GM12878 (cell line): ENCODE measurements around the gene RACGAP1. TPM values are rescaled to one million over a fixed set of nuclear protein-coding genes. Genes with fewer than 3 reads are reported as not detected.

Experiments
- ATAC-seq: fragments of 200-7000 bp; cut with Tn5 transposase; 3 replicates; pipeline ENCODE4 v1.9.1; 2020; ENCODE audit warnings: mild to moderate bottlenecking, moderate library complexity
- BruUV-seq: library from RNA; stranded (reverse); fragments of 400-500 nt; replicated peaks from 2 replicates; lab custom pipeline; 2021; lab: Mats Ljungman, UMichigan
- CTCF ChIA-PET: fragments of 300-600 bp; sonication (Branson Sonifier 250); formaldehyde crosslinking; extraction: SDS; loops from one replicate; lab custom pipeline; 2021; ENCODE audit warnings: inconsistent platforms; lab: Yijun Ruan, JAX
- POLR2A ChIA-PET: fragments of 350-600 bp; formaldehyde crosslinking; extraction: SDS; loops from one replicate; lab custom pipeline; 2021; ENCODE audit warnings: inconsistent platforms; lab: Charles Lee
- RAD21 ChIA-PET: fragments of 300-600 bp; sonication (Branson Sonifier 250); formaldehyde crosslinking; loops from one replicate; lab custom pipeline; 2023; ENCODE audit warnings: antibody characterized with exemption; ENCODE audit not compliant: unreplicated experiment; lab: Charles Lee
- SMC1A ChIA-PET: fragments of 300-600 bp; sonication (Branson Sonifier 250); formaldehyde crosslinking; loops from one replicate; lab custom pipeline; 2023; ENCODE audit not compliant: unreplicated experiment, uncharacterized antibody; lab: Charles Lee
- DNase-seq: peaks from one replicate; pipeline ENCODE4 v3.0.0-alpha.2; 2011; ENCODE audit warnings: low read depth, low spot score
- FAIRE-seq: peaks from 3 replicates; lab custom pipeline; 2011; peaks lifted over from hg19 to GRCh38; lab: Jason Lieb, UNC
- H2AFZ ChIP-seq: 2 replicates; pipeline ENCODE4 v1.6.0; 2011; ENCODE audit warnings: low read depth, low read length, control low read depth; ENCODE audit not compliant: control insufficient read depth
- H3K27ac ChIP-seq: 2 replicates; pipeline ENCODE4 v1.5.1; 2011; ENCODE audit warnings: control low read depth; ENCODE audit not compliant: control insufficient read depth, insufficient read depth
- H3K27me3 ChIP-seq, 2 experiments: replicated peaks in 1 of 2; 2 replicates each; pipeline versions ENCODE4 v1.6.0 to v1.6.1; 2011; ENCODE audit warnings: low read length in 1 of 2; ENCODE audit not compliant: control insufficient read depth in 2 of 2, insufficient read depth in 2 of 2
- H3K36me3 ChIP-seq, 2 experiments: 2 replicates each; pipeline ENCODE4 v1.5.1; 2011; ENCODE audit warnings: low read length in 1 of 2; ENCODE audit not compliant: control insufficient read depth in 2 of 2, insufficient read depth in 2 of 2
- H3K4me1 ChIP-seq: 2 replicates; pipeline ENCODE4 v1.6.1; 2011; ENCODE audit warnings: mild to moderate bottlenecking, low read length, moderate library complexity, mixed read lengths; ENCODE audit not compliant: control insufficient read depth, insufficient read depth
- H3K4me2 ChIP-seq: 2 replicates; pipeline ENCODE4 v1.6.0; 2011; ENCODE audit warnings: control low read depth; ENCODE audit not compliant: control insufficient read depth, insufficient read depth
- H3K4me3 ChIP-seq: fragments of 200-600 bp; sonication (generic); 2 replicates; pipeline ENCODE4 v1.5.1; 2016
- H3K79me2 ChIP-seq: 2 replicates; pipeline ENCODE4 v1.6.0; 2011; ENCODE audit warnings: low read length; ENCODE audit not compliant: control insufficient read depth, insufficient read depth
- H3K9ac ChIP-seq: 2 replicates; pipeline ENCODE4 v1.8.0; 2011; ENCODE audit warnings: low read length, control low read depth, mixed read lengths; ENCODE audit not compliant: control insufficient read depth, insufficient read depth
- H3K9me3 ChIP-seq: replicated peaks from 3 replicates; pipeline ENCODE4 v1.5.1; 2011; ENCODE audit warnings: mild to moderate bottlenecking, low read length; ENCODE audit not compliant: control insufficient read depth, insufficient read depth
- H4K20me1 ChIP-seq: 2 replicates; pipeline ENCODE4 v1.6.0; 2011; ENCODE audit not compliant: control insufficient read depth, insufficient read depth
- MEF2A ChIP-seq: IDR thresholded peaks from 2 replicates; pipeline ENCODE4 v1.6.1; 2011; ENCODE audit warnings: low read depth, mild to moderate bottlenecking, low read length, moderate library complexity; ENCODE audit not compliant: insufficient read depth
- TCF12 ChIP-seq: IDR thresholded peaks from 2 replicates; pipeline ENCODE4 v1.6.1; 2011; ENCODE audit warnings: low read depth, mild to moderate bottlenecking, low read length
- WGBS: methylation state at CpG from one replicate; pipeline ENCODE4 v1.1.6; 2016; ENCODE audit warnings: low lambda C conversion rate; ENCODE audit not compliant: insufficient replicate concordance, insufficient coverage; ENCODE audit errors: missing lambda C conversion rate; 5-methylcytosine and 5-hydroxymethylcytosine counted together
- in situ Hi-C: fragments of 300-500 bp; cut with MboI; formaldehyde crosslinking; loops from 9 replicates; pipeline ENCODE4 v1.14.3; 2018; ENCODE audit warnings: mixed read lengths
- intact Hi-C: fragments of 100-400 bp; cut with micrococcal nuclease; formaldehyde crosslinking; loops from one replicate; pipeline ENCODE4 v1.14.2; 2022; ENCODE audit not compliant: unreplicated experiment
- polyA plus RNA-seq, 11 experiments: library from polyadenylated mRNA; depleted of rRNA in 4 of 11; unstranded in 6 of 11; stranded (reverse) in 5 of 11; fragments of >200 nt; fragmentation: Nextera tagmentation in 4 of 11; fragmentation: Illumina TruSeq in 1 of 11; extraction: Ambion mirVana in 4 of 11; extraction: Trizol in 1 of 11; gene quantifications; 1 replicate in 1 of 11; 2 replicates in 10 of 11; pipeline versions ENCODE4 v1.2.1 to v1.2.3, GENCODE V29; 2011 to 2016; ENCODE audit warnings: inconsistent platforms in 2 of 11, missing spikeins in 2 of 11, low read depth in 1 of 11
- total RNA-seq, 4 experiments: library from RNA; depleted of rRNA in 3 of 4; stranded (reverse); fragments of >200 nt in 3 of 4; fragmentation: Illumina TruSeq in 1 of 4; extraction: Trizol in 1 of 4; gene quantifications; 2 replicates each; pipeline versions ENCODE4 v1.2.1 to v1.2.3, GENCODE V29; 2013 to 2021
- TF ChIP-seq, protein P1 (sequence below): fragments of 450-650 bp; formaldehyde crosslinking; IDR thresholded peaks from 2 replicates; pipeline ENCODE4 v1.5.0; 2022; ENCODE audit warnings: mild to moderate bottlenecking, missing genetic modification characterization

RACGAP1 gene
- total and polyA plus RNA-seq, 10 of the 15 experiments (the other 5 are each of a cell fraction or from before 2014, with no cell fraction given): 32.4 to 87.9 (median 76.2) TPM

DNA sequence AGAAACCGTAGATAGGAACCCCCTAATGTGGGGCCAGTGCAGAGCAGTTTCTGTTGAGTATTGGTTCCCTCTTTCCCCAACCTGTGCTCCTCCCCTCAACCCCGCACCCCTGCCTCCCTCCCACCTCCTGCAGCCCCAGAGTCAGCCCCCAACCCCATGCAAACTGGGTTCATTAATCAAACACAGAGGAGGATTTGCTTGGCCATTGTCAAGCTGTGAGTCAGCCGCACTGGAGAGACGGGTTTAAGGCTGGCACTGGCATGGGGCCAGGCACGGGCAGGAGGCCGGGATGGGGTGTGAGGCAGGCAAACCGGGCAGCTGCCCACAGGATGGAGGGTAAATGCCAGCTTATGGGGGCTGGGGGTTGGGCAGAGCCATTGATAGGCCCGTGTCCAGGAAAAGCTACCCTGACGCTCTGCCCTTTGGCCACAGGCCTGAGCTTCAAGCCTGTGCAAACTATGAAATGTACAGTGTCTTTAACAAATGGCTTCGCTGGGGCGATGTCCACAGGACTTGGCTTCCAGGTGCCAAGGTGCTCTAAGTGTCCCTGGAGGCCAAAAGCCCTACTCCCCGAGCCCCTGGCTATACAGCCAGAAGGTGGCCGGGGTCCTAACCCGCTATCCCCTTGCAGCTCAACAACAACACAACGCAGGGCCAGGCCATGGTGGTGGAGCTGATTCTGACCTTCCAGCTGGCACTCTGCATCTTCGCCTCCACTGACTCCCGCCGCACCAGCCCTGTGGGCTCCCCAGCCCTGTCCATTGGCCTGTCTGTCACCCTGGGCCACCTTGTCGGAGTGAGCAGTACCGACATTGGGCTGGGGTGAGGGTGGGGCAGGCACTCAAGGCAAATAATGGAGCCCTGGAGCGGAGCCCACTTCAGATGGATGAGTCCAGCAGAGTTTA, 62.2 kb downstream of the RACGAP1 start:
- H3K79me2 ChIP-seq: no peaks in the 10 kb centered on the region
- H4K20me1 ChIP-seq: no peaks in the 10 kb centered on the region
- peaks cover 7 to 31% of the 10 kb centered on the region in 2 experiments for H3K27me3 ChIP-seq
- in situ Hi-C loops: no loop called here
- H3K36me3 ChIP-seq: no peaks in the 10 kb centered on the region
- H2AFZ ChIP-seq: no peak overlapping the region
- H3K4me3 ChIP-seq: no peak overlapping the region
- TF ChIP-seq MEF2A: no peak
- TF ChIP-seq, protein P1, sequence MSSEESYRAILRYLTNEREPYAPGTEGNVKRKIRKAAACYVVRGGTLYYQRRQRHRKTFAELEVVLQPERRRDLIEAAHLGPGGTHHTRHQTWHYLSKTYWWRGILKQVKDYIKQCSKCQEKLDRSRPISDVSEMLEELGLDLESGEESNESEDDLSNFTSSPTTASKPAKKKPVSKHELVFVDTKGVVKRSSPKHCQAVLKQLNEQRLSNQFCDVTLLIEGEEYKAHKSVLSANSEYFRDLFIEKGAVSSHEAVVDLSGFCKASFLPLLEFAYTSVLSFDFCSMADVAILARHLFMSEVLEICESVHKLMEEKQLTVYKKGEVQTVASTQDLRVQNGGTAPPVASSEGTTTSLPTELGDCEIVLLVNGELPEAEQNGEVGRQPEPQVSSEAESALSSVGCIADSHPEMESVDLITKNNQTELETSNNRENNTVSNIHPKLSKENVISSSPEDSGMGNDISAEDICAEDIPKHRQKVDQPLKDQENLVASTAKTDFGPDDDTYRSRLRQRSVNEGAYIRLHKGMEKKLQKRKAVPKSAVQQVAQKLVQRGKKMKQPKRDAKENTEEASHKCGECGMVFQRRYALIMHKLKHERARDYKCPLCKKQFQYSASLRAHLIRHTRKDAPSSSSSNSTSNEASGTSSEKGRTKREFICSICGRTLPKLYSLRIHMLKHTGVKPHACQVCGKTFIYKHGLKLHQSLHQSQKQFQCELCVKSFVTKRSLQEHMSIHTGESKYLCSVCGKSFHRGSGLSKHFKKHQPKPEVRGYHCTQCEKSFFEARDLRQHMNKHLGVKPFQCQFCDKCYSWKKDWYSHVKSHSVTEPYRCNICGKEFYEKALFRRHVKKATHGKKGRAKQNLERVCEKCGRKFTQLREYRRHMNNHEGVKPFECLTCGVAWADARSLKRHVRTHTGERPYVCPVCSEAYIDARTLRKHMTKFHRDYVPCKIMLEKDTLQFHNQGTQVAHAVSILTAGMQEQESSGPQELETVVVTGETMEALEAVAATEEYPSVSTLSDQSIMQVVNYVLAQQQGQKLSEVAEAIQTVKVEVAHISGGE (CRISPR knock-in tag): no peak
- TF ChIP-seq TCF12: no peak
- H3K9me3 ChIP-seq: no peaks in the 10 kb centered on the region; the same call in 2 of the 3 replicates
- POLR2A ChIA-PET: no interaction called here
- H3K4me2 ChIP-seq: no peak overlapping the region
- no peak overlapping the region for H3K27ac ChIP-seq
- WGBS: 41% methylated on average over 20 of the region's 21 CpGs
- no peak for FAIRE-seq
- intact Hi-C loops: no loop called here
- H3K9ac ChIP-seq: no peak overlapping the region
- ATAC-seq: no peak
- CTCF ChIA-PET: interaction anchor here (1.1 to 1.5 kb wide), 2 partner anchors 20 to 92 kb away, joined by 3 to 5 read pairs; no protein-coding TSS in a partner anchor
- peaks cover 8% of the 10 kb centered on the region for H3K4me1 ChIP-seq
- RAD21 ChIA-PET: interaction anchor here (0.5 kb wide), 1 partner anchor 228 kb away, joined by 3 read pairs; no protein-coding TSS in a partner anchor
- no TSS peak for BruUV-seq
- SMC1A ChIA-PET: interaction anchor here (0.8 kb wide), 1 partner anchor 77 kb away, joined by 3 read pairs; no protein-coding TSS in a partner anchor
- DNase-seq: no peak
